ENCODE results near the gene TMEM130.
"Not testable (repeated sequence)": the region's sequence is repeated elsewhere in the genome, so short reads cannot be mapped to it uniquely, and the experiment has no call there.

Gene TMEM130

GRCh38 chr7:98877692-98878364 is 8.0 kb upstream of the TMEM130 start:
- no peak for DNase-seq (ENCODE audit: low read depth in 1 of 2, low spot score in 1 of 2)

GRCh38 chr7:98877146-98877545 is 7.3 kb upstream of the TMEM130 start:
- no peak for DNase-seq (ENCODE audit: low read depth in 1 of 2, low spot score in 1 of 2)

GRCh38 chr7:98875501-98875900 is 5.7 kb upstream of the TMEM130 start:
- DNase-seq (ENCODE audit: low read depth in 1 of 2, low spot score in 1 of 2): no peak

GRCh38 chr7:98874942-98875341 is 5.1 kb upstream of the TMEM130 start:
- no peak for DNase-seq (ENCODE audit: low read depth in 1 of 2, low spot score in 1 of 2)

GRCh38 chr7:98873610-98874009 is 3.8 kb upstream of the TMEM130 start:
- DNase-seq (ENCODE audit: low read depth in 1 of 2, low spot score in 1 of 2): not testable (repeated sequence)

- DNase-seq (ENCODE audit: low read depth in 1 of 2, low spot score in 1 of 2): no peak
These were observed 2.6 kb upstream of the TMEM130 start for GRCh38 chr7:98872328-98872924.

- DNase-seq (ENCODE audit: low read depth in 1 of 2, low spot score in 1 of 2): no peak
These were observed 1.1 kb upstream of the TMEM130 start for GRCh38 chr7:98870807-98871491.

GRCh38 chr7:98870121-98870651 is 372 bp upstream of the TMEM130 start:
- peak; percentile 21 to 40 for DNase-seq (ENCODE audit: low read depth in 1 of 2, low spot score in 1 of 2)

- DNase-seq (ENCODE audit: low read depth in 1 of 2, low spot score in 1 of 2): no peak
These were observed 702 bp downstream of the TMEM130 start for GRCh38 chr7:98869027-98869596.

- DNase-seq (ENCODE audit: low read depth in 1 of 2, low spot score in 1 of 2): no peak
These were observed 1.4 kb downstream of the TMEM130 start for GRCh38 chr7:98868450-98868849.

- no peak for DNase-seq (ENCODE audit: low read depth in 1 of 2, low spot score in 1 of 2)
These were observed 3.0 kb downstream of the TMEM130 start for GRCh38 chr7:98866765-98867164.

- DNase-seq (ENCODE audit: low read depth in 1 of 2, low spot score in 1 of 2): no peak
These were observed 3.5 kb downstream of the TMEM130 start for GRCh38 chr7:98866351-98866750.

- DNase-seq (ENCODE audit: low read depth in 1 of 2, low spot score in 1 of 2): no peak
These were observed 4.9 kb downstream of the TMEM130 start for GRCh38 chr7:98864731-98865453.

GRCh38 chr7:98863601-98864000 is 6.2 kb downstream of the TMEM130 start:
- DNase-seq (ENCODE audit: low read depth in 1 of 2, low spot score in 1 of 2): no peak

- no peak for DNase-seq (ENCODE audit: low read depth in 1 of 2, low spot score in 1 of 2)
These were observed 6.9 kb downstream of the TMEM130 start for GRCh38 chr7:98862716-98863420.

- no peak for DNase-seq (ENCODE audit: low read depth in 1 of 2, low spot score in 1 of 2)
These were observed 7.6 kb downstream of the TMEM130 start for GRCh38 chr7:98862203-98862602.

GRCh38 chr7:98860071-98860470 is 9.7 kb downstream of the TMEM130 start:
- DNase-seq (ENCODE audit: low read depth in 1 of 2, low spot score in 1 of 2): no peak

- DNase-seq (ENCODE audit: low read depth in 1 of 2, low spot score in 1 of 2): no peak
These were observed 14.0 kb downstream of the TMEM130 start for GRCh38 chr7:98855610-98856422.

- DNase-seq (ENCODE audit: low read depth in 1 of 2, low spot score in 1 of 2): no peak
These were observed 17.0 kb downstream of the TMEM130 start for GRCh38 chr7:98852826-98853225.

GRCh38 chr7:98848918-98849317 is 20.9 kb downstream of the TMEM130 start:
- DNase-seq (ENCODE audit: low read depth in 1 of 2, low spot score in 1 of 2): no peak

Data from activated T-helper 1 cell treated with anti-CD3 and anti-CD28 coated beads, Interleukin-2, amount 50 U/mL, for 16 hours (primary cell).